Choroid plexus epithelial cell (primary cell): ENCODE results near the gene PARD3.
A peak's percentile ranks its signal among the peaks of the same experiment; 100 is the strongest.

Experiments
- DNase-seq: peaks from one replicate; pipeline ENCODE4 v3.0.0-alpha.2; 2010; ENCODE audit warnings: low read depth
- H3K4me3 ChIP-seq: 2 replicates; pipeline ENCODE4 v1.5.1; 2011; ENCODE audit warnings: low read depth, mild to moderate bottlenecking, control low read depth, low read length, moderate library complexity
- TF ChIP-seq, protein P1 (sequence below): conservative IDR thresholded peaks from 2 replicates; pipeline ENCODE4 v1.5.1; 2011; ENCODE audit warnings: low read depth, mild to moderate bottlenecking, control low read depth, inconsistent platforms, low read length, moderate library complexity

The PARD3 gene

GRCh38 chr10:34674176-34674575 is 140.9 kb downstream of the PARD3 start:
- TF ChIP-seq, protein P1, sequence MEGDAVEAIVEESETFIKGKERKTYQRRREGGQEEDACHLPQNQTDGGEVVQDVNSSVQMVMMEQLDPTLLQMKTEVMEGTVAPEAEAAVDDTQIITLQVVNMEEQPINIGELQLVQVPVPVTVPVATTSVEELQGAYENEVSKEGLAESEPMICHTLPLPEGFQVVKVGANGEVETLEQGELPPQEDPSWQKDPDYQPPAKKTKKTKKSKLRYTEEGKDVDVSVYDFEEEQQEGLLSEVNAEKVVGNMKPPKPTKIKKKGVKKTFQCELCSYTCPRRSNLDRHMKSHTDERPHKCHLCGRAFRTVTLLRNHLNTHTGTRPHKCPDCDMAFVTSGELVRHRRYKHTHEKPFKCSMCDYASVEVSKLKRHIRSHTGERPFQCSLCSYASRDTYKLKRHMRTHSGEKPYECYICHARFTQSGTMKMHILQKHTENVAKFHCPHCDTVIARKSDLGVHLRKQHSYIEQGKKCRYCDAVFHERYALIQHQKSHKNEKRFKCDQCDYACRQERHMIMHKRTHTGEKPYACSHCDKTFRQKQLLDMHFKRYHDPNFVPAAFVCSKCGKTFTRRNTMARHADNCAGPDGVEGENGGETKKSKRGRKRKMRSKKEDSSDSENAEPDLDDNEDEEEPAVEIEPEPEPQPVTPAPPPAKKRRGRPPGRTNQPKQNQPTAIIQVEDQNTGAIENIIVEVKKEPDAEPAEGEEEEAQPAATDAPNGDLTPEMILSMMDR, result no peak
- DNase-seq, result no peak
- H3K4me3 ChIP-seq, result no peak overlapping the region

DNA sequence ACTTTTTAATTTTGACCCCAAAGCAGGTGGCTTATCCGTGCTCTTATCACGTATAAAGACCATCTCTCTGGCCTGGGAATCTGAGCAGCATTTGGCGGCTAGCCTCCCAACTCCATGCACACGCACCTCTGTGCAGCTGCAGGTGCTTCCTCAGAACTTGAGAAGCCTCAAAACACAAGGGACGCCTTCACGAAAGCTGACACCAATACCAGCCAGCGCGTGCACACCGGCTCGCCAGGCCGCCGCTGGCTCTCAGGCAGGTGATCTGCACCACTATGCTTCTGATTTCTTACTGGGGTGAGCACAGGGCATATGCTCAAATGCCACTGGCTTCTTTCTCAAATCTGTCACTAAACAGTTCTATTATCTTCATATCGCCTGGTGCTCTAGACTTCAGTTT is 145.0 kb downstream of the PARD3 start:
- TF ChIP-seq, protein P1, result no peak
- DNase-seq, result no peak

DNA sequence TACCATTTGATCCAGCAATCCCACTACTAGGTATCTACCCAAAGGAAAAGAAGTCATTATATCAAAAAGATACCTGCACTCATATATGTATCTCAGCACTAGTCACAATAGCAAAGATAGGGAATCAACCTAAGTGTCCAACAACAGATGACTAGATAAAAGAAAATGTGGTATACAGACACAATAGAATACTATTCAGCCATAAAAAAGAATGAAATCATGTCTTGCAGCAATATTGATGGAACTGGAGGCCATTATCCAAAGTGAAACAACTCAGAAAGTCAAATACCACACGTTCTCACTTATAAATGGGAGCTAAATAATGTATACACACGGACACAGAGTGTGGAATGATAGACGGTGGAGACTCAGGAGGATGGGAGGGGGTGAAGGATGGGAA is 146.0 kb downstream of the PARD3 start:
- TF ChIP-seq, protein P1, result no peak
- no peak for DNase-seq
- H3K4me3 ChIP-seq, result no peak overlapping the region

More for the DNA sequence above, 145.0 kb downstream of the PARD3 start:
- no peak overlapping the region for H3K4me3 ChIP-seq

DNA sequence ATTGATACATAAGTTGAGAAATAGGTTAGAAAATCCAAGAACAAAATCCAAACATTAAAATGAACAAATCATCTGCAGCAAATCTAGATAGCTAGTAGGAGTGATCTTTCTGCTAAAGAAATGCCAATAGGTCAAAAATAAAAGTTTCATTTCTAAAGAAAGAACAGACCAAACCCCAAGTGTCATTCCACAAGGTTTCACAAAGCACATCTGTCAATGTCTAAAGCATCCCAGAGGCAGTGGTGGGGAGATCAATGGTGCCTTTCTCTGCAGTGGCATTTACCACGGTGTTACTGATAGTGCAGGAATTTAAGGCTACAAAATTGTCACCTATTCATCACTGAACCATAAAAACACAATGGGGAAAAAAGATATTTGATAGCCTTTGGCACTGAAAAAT is 147.9 kb downstream of the PARD3 start:
- TF ChIP-seq, protein P1, result no peak
- DNase-seq, result no peak
- H3K4me3 ChIP-seq, result no peak overlapping the region

GRCh38 chr10:34666008-34666704 is 148.9 kb downstream of the PARD3 start:
- H3K4me3 ChIP-seq, result no peak overlapping the region
- DNase-seq, result peak; percentile 97
- TF ChIP-seq, protein P1, result peak; percentile 80

DNA sequence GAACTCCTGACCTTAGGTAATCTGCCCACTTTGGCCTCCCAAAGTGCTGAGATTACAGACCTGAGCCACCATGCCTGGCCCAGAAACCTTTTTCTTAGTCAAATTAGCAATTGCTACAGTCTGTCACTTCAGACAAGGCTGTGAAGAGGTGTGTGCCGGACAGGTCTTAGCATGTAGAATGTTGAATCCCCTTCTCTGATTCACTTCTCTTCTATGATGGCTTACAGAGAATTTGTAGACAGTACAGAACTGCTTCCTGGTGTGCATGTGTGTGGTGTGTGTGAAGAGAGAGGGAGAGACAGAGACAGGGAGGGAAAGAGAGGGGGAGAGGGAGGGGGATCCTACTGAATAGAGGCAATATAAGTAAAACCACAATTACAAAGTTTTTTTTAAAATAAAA is 150.4 kb downstream of the PARD3 start:
- no peak overlapping the region for H3K4me3 ChIP-seq
- TF ChIP-seq, protein P1, result no peak
- no peak for DNase-seq

GRCh38 chr10:34661580-34661979 is 153.5 kb downstream of the PARD3 start:
- TF ChIP-seq, protein P1, result no peak
- DNase-seq, result no peak
- no peak overlapping the region for H3K4me3 ChIP-seq
